Activated CD4-positive, alpha-beta T cell treated with anti-CD3 and anti-CD28 coated beads, Interleukin-10, Interleukin-2, amounts not matched to agents 100 ng/mL and 50 ng/mL, durations not matched to agents 16 hours and 8 hours (primary cell): ENCODE data around the gene OR8G5.
"Not testable (repeated sequence)": the region's sequence is repeated elsewhere in the genome, so short reads cannot be mapped to it uniquely, and the experiment has no call there.

Experiments used
- DNase-seq: peaks from one replicate; pipeline ENCODE4 v3.0.0-alpha.2; 2020

Gene OR8G5

GRCh38 chr11:124256076-124256475, at the start of gene OR8G5:
OR8G5 (plus strand) TSS chr11:124256376; CDS start chr11:124264932, 8,556 bp downstream.
- DNase-seq, result no peak

- no peak for DNase-seq
Observed at GRCh38 chr11:124207102-124207792, 48.9 kb upstream of the OR8G5 start.

GRCh38 chr11:124209824-124210357, 46.3 kb upstream of the OR8G5 start:
- DNase-seq, result no peak

- DNase-seq, result no peak
Observed at GRCh38 chr11:124210421-124210820, 45.8 kb upstream of the OR8G5 start.

- no peak for DNase-seq
Observed at GRCh38 chr11:124211321-124211720, 44.9 kb upstream of the OR8G5 start.

- DNase-seq, result no peak
Observed at GRCh38 chr11:124214027-124214426, 42.1 kb upstream of the OR8G5 start.

GRCh38 chr11:124219126-124219525, 37.0 kb upstream of the OR8G5 start:
- DNase-seq, result no peak

- DNase-seq, result no peak
Observed at GRCh38 chr11:124222407-124222806, 33.8 kb upstream of the OR8G5 start.

- DNase-seq, result not testable (repeated sequence)
Observed at GRCh38 chr11:124224618-124225423, 31.4 kb upstream of the OR8G5 start.

GRCh38 chr11:124225471-124225870, 30.7 kb upstream of the OR8G5 start:
- DNase-seq, result no peak

- no peak for DNase-seq
Observed at GRCh38 chr11:124233376-124233775, 22.8 kb upstream of the OR8G5 start.

- DNase-seq, result no peak
Observed at GRCh38 chr11:124238512-124238911, 17.7 kb upstream of the OR8G5 start.

GRCh38 chr11:124240621-124241397, 15.4 kb upstream of the OR8G5 start, which contains the start of gene OR8G1:
OR8G1 (plus strand) TSS chr11:124241095; CDS start chr11:124249676, 8,581 bp downstream.
- DNase-seq, result no peak

- DNase-seq, result not testable (repeated sequence)
Observed at GRCh38 chr11:124249869-124250268, 6.3 kb upstream of the OR8G5 start.

GRCh38 chr11:124265041-124265440, 8.9 kb downstream of the OR8G5 start:
- not testable (repeated sequence) for DNase-seq

- DNase-seq, result not testable (repeated sequence)
Observed at GRCh38 chr11:124270886-124271285, 14.7 kb downstream of the OR8G5 start.

GRCh38 chr11:124274000-124274399, 17.8 kb downstream of the OR8G5 start:
- no peak for DNase-seq

- DNase-seq, result peak; percentile 49
Observed at GRCh38 chr11:124276081-124276480, 19.9 kb downstream of the OR8G5 start.

- no peak for DNase-seq
Observed at GRCh38 chr11:124277207-124277606, 21.0 kb downstream of the OR8G5 start.

GRCh38 chr11:124277804-124278203, 21.6 kb downstream of the OR8G5 start:
- no peak for DNase-seq

- no peak for DNase-seq
Observed at GRCh38 chr11:124278261-124278660, 22.1 kb downstream of the OR8G5 start.

GRCh38 chr11:124285610-124286344, 29.6 kb downstream of the OR8G5 start:
- no peak for DNase-seq
